Naive thymus-derived CD8-positive, alpha-beta T cell (primary cell): Measurements from ENCODE around the gene NCKAP5. TPM values are rescaled to one million over a fixed set of nuclear protein-coding genes. Genes with fewer than 3 reads are reported as not detected.

Source experiments
- ATAC-seq, 2 donors: fragments of 150-1000 bp; cut with Tn5 transposase in 1 of 2; sonication (Bioruptor Pico), chemical (Tn5 transposase) in 1 of 2; 1 replicate in 1 of 2; 2 replicates in 1 of 2; pipeline ENCODE4 v1.10.0; 2021; ENCODE audit warnings: mild to moderate bottlenecking in 2 of 2, moderate library complexity in 2 of 2
- POLR2A ChIA-PET: fragments of 350-600 bp; sonication (Branson Sonifier 250); formaldehyde crosslinking; loops from one replicate; lab custom pipeline; 2021; ENCODE audit warnings: antibody characterized with exemption; lab: Charles Lee
- DNase-seq, 10 donors: peaks; one replicate each; pipeline versions ENCODE4 v3.0.0 to v3.0.0-alpha.2; 2020 to 2022
- H3K27ac Mint-ChIP-seq, 10 donors: one replicate each; pipeline ENCODE4 v1.8.0; 2020 to 2022; ENCODE audit warnings: mild to moderate bottlenecking in 10 of 10, mixed read lengths in 10 of 10, moderate library complexity in 4 of 10, inconsistent platforms in 1 of 10
- H3K27me3 Mint-ChIP-seq, 5 donors: one replicate each; pipeline ENCODE4 v1.8.0; 2021 to 2022; ENCODE audit warnings: mixed read lengths in 5 of 5
- H3K36me3 Mint-ChIP-seq, 3 donors: one replicate each; pipeline ENCODE4 v1.8.0; 2020 to 2022; ENCODE audit warnings: mixed read lengths in 3 of 3, mild to moderate bottlenecking in 2 of 3, inconsistent platforms in 1 of 3
- H3K4me1 Mint-ChIP-seq, 4 donors: one replicate each; pipeline ENCODE4 v1.8.0; 2021 to 2022; ENCODE audit warnings: mixed read lengths in 4 of 4
- H3K4me3 Mint-ChIP-seq, 10 donors: one replicate each; pipeline ENCODE4 v1.8.0; 2020 to 2022; ENCODE audit warnings: mild to moderate bottlenecking in 10 of 10, mixed read lengths in 10 of 10, moderate library complexity in 6 of 10, inconsistent platforms in 1 of 10
- H3K9me3 Mint-ChIP-seq, 9 donors: one replicate each; pipeline ENCODE4 v1.8.0; 2020 to 2022; ENCODE audit warnings: mixed read lengths in 9 of 9, mild to moderate bottlenecking in 3 of 9, inconsistent platforms in 1 of 9, moderate library complexity in 1 of 9
- polyA plus RNA-seq, 3 donors: library from polyadenylated mRNA; unstranded; fragments of 300-500 nt; fragmentation: Illumina TruSeq; gene quantifications; one replicate each; pipeline ENCODE4 v1.2.3, GENCODE V29; 2021
- total RNA-seq, 8 experiments: library from RNA in 2 of 8; stranded (reverse) in 2 of 8; gene quantifications; one replicate each; pipeline ENCODE4 v1.2.3 and lab custom pipeline; 2021 to 2026

The NCKAP5 gene
- total and polyA plus RNA-seq, 5 experiments from 2014 or later, result not detected

GRCh38 chr2:133194362-133194655 lies 374.0 kb downstream of the NCKAP5 start:
- POLR2A ChIA-PET, result no interaction called here
- Mint-ChIP-seq H3K4me3 (no peak overlapping the region), H3K27ac (no peak overlapping the region), H3K27me3 (peaks cover 0 to 6% (median 0%) of the 10 kb centered on the region in 5 donors), H3K4me1 (no peaks in the 10 kb centered on the region), H3K36me3 (no peaks in the 10 kb centered on the region), H3K9me3 (peaks cover 8 to 20% (median 16%) of the 10 kb centered on the region in 9 donors)
- ATAC-seq (no peak), DNase-seq (no peak)

GRCh38 chr2:133193544-133194361 lies 374.5 kb downstream of the NCKAP5 start:
- H3K27ac Mint-ChIP-seq, result no peak overlapping the region
- H3K4me1 Mint-ChIP-seq, result no peaks in the 10 kb centered on the region
- DNase-seq, result no peak
- H3K36me3 Mint-ChIP-seq, result no peaks in the 10 kb centered on the region
- no peak for ATAC-seq
- POLR2A ChIA-PET, result no interaction called here
- peaks cover 0 to 7% (median 0%) of the 10 kb centered on the region in 5 donors for H3K27me3 Mint-ChIP-seq
- H3K4me3 Mint-ChIP-seq, result no peak overlapping the region
- H3K9me3 Mint-ChIP-seq, result peaks cover 8 to 26% (median 18%) of the 10 kb centered on the region in 9 donors

GRCh38 chr2:133192028-133192427 lies 376.2 kb downstream of the NCKAP5 start:
- Mint-ChIP-seq H3K4me3 (no peak overlapping the region), H3K4me1 (no peaks in the 10 kb centered on the region), H3K9me3 (peaks cover 8 to 32% (median 19%) of the 10 kb centered on the region in 9 donors), H3K36me3 (no peaks in the 10 kb centered on the region), H3K27me3 (peaks cover 0 to 15% (median 0%) of the 10 kb centered on the region in 5 donors), H3K27ac (no peak overlapping the region)
- DNase-seq (no peak), ATAC-seq (no peak)
- POLR2A ChIA-PET, result no interaction called here

- H3K4me3 Mint-ChIP-seq, result no peak overlapping the region
- DNase-seq (no peak), ATAC-seq (no peak)
- H3K36me3 Mint-ChIP-seq, result no peaks in the 10 kb centered on the region
- POLR2A ChIA-PET, result no interaction called here
- peaks cover 0 to 10% (median 4%) of the 10 kb centered on the region in 9 donors for H3K9me3 Mint-ChIP-seq
- peaks cover 0 to 7% (median 4%) of the 10 kb centered on the region in 5 donors for H3K27me3 Mint-ChIP-seq
- H3K4me1 Mint-ChIP-seq, result no peaks in the 10 kb centered on the region
- no peak overlapping the region for H3K27ac Mint-ChIP-seq
These were observed 391.1 kb downstream of the NCKAP5 start for GRCh38 chr2:133177196-133177595.

GRCh38 chr2:133175926-133176325 lies 392.3 kb downstream of the NCKAP5 start:
- H3K27ac Mint-ChIP-seq, result no peak overlapping the region
- H3K4me1 Mint-ChIP-seq, result no peaks in the 10 kb centered on the region
- POLR2A ChIA-PET, result no interaction called here
- no peak overlapping the region for H3K4me3 Mint-ChIP-seq
- no peak for ATAC-seq
- H3K27me3 Mint-ChIP-seq, result peaks cover 0 to 7% (median 4%) of the 10 kb centered on the region in 5 donors
- DNase-seq, result no peak
- peaks cover 0 to 8% (median 2%) of the 10 kb centered on the region in 9 donors for H3K9me3 Mint-ChIP-seq
- H3K36me3 Mint-ChIP-seq, result no peaks in the 10 kb centered on the region

GRCh38 chr2:133173224-133173623 lies 395.0 kb downstream of the NCKAP5 start:
- Mint-ChIP-seq H3K4me1 (no peaks in the 10 kb centered on the region), H3K27ac (no peak overlapping the region), H3K27me3 (peaks cover 0 to 8% (median 7%) of the 10 kb centered on the region in 5 donors), H3K4me3 (no peak overlapping the region), H3K36me3 (no peaks in the 10 kb centered on the region), H3K9me3 (peaks cover 0 to 8% (median 0%) of the 10 kb centered on the region in 9 donors)
- DNase-seq, result no peak
- POLR2A ChIA-PET, result no interaction called here
- ATAC-seq, result no peak

GRCh38 chr2:133171393-133172004 lies 396.8 kb downstream of the NCKAP5 start:
- no peaks in the 10 kb centered on the region for H3K4me1 Mint-ChIP-seq
- DNase-seq (no peak), ATAC-seq (no peak)
- no peaks in the 10 kb centered on the region for H3K36me3 Mint-ChIP-seq
- POLR2A ChIA-PET, result no interaction called here
- H3K27me3 Mint-ChIP-seq, result peaks cover 0 to 8% (median 2%) of the 10 kb centered on the region in 5 donors
- no peak overlapping the region for H3K4me3 Mint-ChIP-seq
- no peak overlapping the region for H3K27ac Mint-ChIP-seq
- H3K9me3 Mint-ChIP-seq, result peaks cover 0 to 4% (median 0%) of the 10 kb centered on the region in 9 donors

GRCh38 chr2:133169274-133169912 lies 398.9 kb downstream of the NCKAP5 start:
- Mint-ChIP-seq H3K36me3 (no peaks in the 10 kb centered on the region), H3K9me3 (peaks cover 0 to 6% (median 0%) of the 10 kb centered on the region in 9 donors), H3K4me1 (no peaks in the 10 kb centered on the region), H3K4me3 (no peak overlapping the region), H3K27me3 (peaks cover 0 to 5% (median 2%) of the 10 kb centered on the region in 5 donors), H3K27ac (no peak overlapping the region)
- ATAC-seq (no peak), DNase-seq (no peak)
- POLR2A ChIA-PET, result no interaction called here

- Mint-ChIP-seq H3K27ac (no peak overlapping the region), H3K4me3 (no peak overlapping the region), H3K36me3 (no peaks in the 10 kb centered on the region), H3K27me3 (peaks cover 0 to 5% (median 1%) of the 10 kb centered on the region in 5 donors), H3K9me3 (peaks cover 0 to 4% (median 0%) of the 10 kb centered on the region in 9 donors), H3K4me1 (no peaks in the 10 kb centered on the region)
- DNase-seq (no peak), ATAC-seq (no peak)
- POLR2A ChIA-PET, result no interaction called here
These were observed 400.3 kb downstream of the NCKAP5 start for GRCh38 chr2:133167990-133168389.

- H3K27ac Mint-ChIP-seq, result no peak overlapping the region
- H3K27me3 Mint-ChIP-seq, result peaks cover 0 to 5% (median 0%) of the 10 kb centered on the region in 5 donors
- no peak overlapping the region for H3K4me3 Mint-ChIP-seq
- peaks cover 0 to 4% (median 0%) of the 10 kb centered on the region in 9 donors for H3K9me3 Mint-ChIP-seq
- POLR2A ChIA-PET, result no interaction called here
- DNase-seq (no peak), ATAC-seq (no peak)
- H3K36me3 Mint-ChIP-seq, result no peaks in the 10 kb centered on the region
- H3K4me1 Mint-ChIP-seq, result no peaks in the 10 kb centered on the region
These were observed 401.0 kb downstream of the NCKAP5 start for GRCh38 chr2:133167223-133167622.

GRCh38 chr2:133166031-133166430 lies 402.2 kb downstream of the NCKAP5 start:
- no peaks in the 10 kb centered on the region for H3K4me1 Mint-ChIP-seq
- H3K9me3 Mint-ChIP-seq, result peaks cover 0 to 2% (median 0%) of the 10 kb centered on the region in 9 donors
- peaks cover 0 to 5% (median 0%) of the 10 kb centered on the region in 5 donors for H3K27me3 Mint-ChIP-seq
- ATAC-seq (no peak), DNase-seq (no peak)
- no peaks in the 10 kb centered on the region for H3K36me3 Mint-ChIP-seq
- H3K4me3 Mint-ChIP-seq, result no peak overlapping the region
- POLR2A ChIA-PET, result no interaction called here
- H3K27ac Mint-ChIP-seq, result no peak overlapping the region

- Mint-ChIP-seq H3K27me3 (peaks cover 0 to 2% (median 0%) of the 10 kb centered on the region in 5 donors), H3K9me3 (peaks cover 0 to 7% (median 0%) of the 10 kb centered on the region in 9 donors), H3K27ac (no peak overlapping the region), H3K36me3 (no peaks in the 10 kb centered on the region), H3K4me1 (no peaks in the 10 kb centered on the region), H3K4me3 (no peak overlapping the region)
- POLR2A ChIA-PET, result no interaction called here
- ATAC-seq (no peak), DNase-seq (no peak)
These were observed 405.2 kb downstream of the NCKAP5 start for GRCh38 chr2:133163111-133163510.

GRCh38 chr2:133158442-133158841 lies 409.8 kb downstream of the NCKAP5 start:
- POLR2A ChIA-PET, result no interaction called here
- DNase-seq (no peak), ATAC-seq (no peak)
- Mint-ChIP-seq H3K36me3 (no peaks in the 10 kb centered on the region), H3K9me3 (peaks cover 0 to 30% (median 0%) of the 10 kb centered on the region in 9 donors), H3K27ac (no peak overlapping the region), H3K4me1 (no peaks in the 10 kb centered on the region), H3K4me3 (no peak overlapping the region), H3K27me3 (peaks cover 0 to 3% (median 2%) of the 10 kb centered on the region in 5 donors)
